NCI-H2107 (cell line): Measurements from ENCODE around the gene SUGP1.

Source experiments
- DNase-seq: peaks from one replicate; lab custom pipeline; 2025; lab: John Stamatoyannopoulos, UW

SUGP1 gene

GRCh38 chr19:19297759-19298158, 22.6 kb downstream of the SUGP1 start:
- no peak for DNase-seq

- DNase-seq, result no peak
Observed at GRCh38 chr19:19296953-19297689, 23.2 kb downstream of the SUGP1 start.

GRCh38 chr19:19294914-19295313, 25.4 kb downstream of the SUGP1 start:
- DNase-seq, result no peak

- no peak for DNase-seq
Observed at GRCh38 chr19:19292607-19293006, 27.7 kb downstream of the SUGP1 start.

GRCh38 chr19:19285686-19286085, 34.6 kb downstream of the SUGP1 start:
- no peak for DNase-seq

GRCh38 chr19:19280561-19280960, 39.7 kb downstream of the SUGP1 start:
- no peak for DNase-seq

- DNase-seq, result no peak
Observed at GRCh38 chr19:19279853-19280252, 40.5 kb downstream of the SUGP1 start.

GRCh38 chr19:19279062-19279612, 41.2 kb downstream of the SUGP1 start:
- no peak for DNase-seq

GRCh38 chr19:19278315-19278714, 42.0 kb downstream of the SUGP1 start:
- peak; percentile 53 for DNase-seq

GRCh38 chr19:19276851-19277250, 43.5 kb downstream of the SUGP1 start:
- no peak for DNase-seq

- no peak for DNase-seq
Observed at GRCh38 chr19:19276386-19276785, 43.9 kb downstream of the SUGP1 start.

- no peak for DNase-seq
Observed at GRCh38 chr19:19274716-19275565, 45.4 kb downstream of the SUGP1 start.

- DNase-seq, result no peak
Observed at GRCh38 chr19:19274146-19274545, 46.2 kb downstream of the SUGP1 start.

- no peak for DNase-seq
Observed at GRCh38 chr19:19271828-19272599, 48.3 kb downstream of the SUGP1 start.

GRCh38 chr19:19270749-19271571, 49.3 kb downstream of the SUGP1 start:
- DNase-seq, result no peak

GRCh38 chr19:19269952-19270694, 50.2 kb downstream of the SUGP1 start:
- DNase-seq, result no peak

GRCh38 chr19:19268453-19269385, 51.6 kb downstream of the SUGP1 start:
- no peak for DNase-seq

- DNase-seq, result no peak
Observed at GRCh38 chr19:19267305-19267704, 53.0 kb downstream of the SUGP1 start.

GRCh38 chr19:19263886-19264487, 56.3 kb downstream of the SUGP1 start:
- no peak for DNase-seq
